Measurements from ENCODE around the gene LAMC1.

Gene LAMC1

GRCh38 chr1:183188240-183188639 is 165.0 kb downstream of the LAMC1 start:
- no peak for TF ChIP-seq GATA1 (IDR thresholded peaks at IDR 0.05; ENCODE audit: low read depth, low read length)
- TF ChIP-seq POLR2A (IDR thresholded peaks at IDR 0.05; ENCODE audit: low read length), result no peak
- DNase-seq, result no peak

GRCh38 chr1:183191833-183192232 is 168.6 kb downstream of the LAMC1 start:
- TF ChIP-seq POLR2A (IDR thresholded peaks at IDR 0.05; ENCODE audit: low read length) (no peak), GATA1 (IDR thresholded peaks at IDR 0.05; ENCODE audit: low read depth, low read length) (no peak)

DNA sequence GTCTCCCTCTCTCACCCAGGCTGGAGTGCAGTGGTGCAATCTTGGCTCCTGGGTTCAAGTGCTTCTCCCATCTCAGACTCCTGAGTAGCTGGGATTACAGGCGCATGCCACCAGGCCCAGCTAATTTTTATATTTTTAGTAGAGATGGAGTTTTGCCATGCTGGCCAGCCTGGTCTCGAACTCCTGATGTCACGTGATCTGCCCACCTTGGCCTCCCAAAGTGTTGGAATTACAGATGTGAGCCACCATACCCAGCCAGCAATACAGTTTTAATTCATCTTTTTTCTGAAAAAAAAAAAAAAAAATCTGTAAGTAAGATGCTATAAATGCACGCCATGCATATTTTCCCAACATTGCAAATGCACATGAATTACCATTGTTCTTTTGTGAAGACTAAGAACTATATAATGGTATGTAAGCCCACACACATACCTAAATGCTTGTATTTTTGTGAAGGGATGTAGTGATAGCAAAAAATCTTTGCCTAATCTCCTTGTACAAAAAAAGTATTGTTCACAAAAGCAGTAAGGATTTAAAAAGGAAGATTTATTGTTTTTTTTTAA is 170.8 kb downstream of the LAMC1 start:
- DNase-seq, result no peak
- no peak for TF ChIP-seq GATA1 (IDR thresholded peaks at IDR 0.05; ENCODE audit: low read depth, low read length)

More at GRCh38 chr1:183191833-183192232, 168.6 kb downstream of the LAMC1 start:
- no peak for DNase-seq

DNA sequence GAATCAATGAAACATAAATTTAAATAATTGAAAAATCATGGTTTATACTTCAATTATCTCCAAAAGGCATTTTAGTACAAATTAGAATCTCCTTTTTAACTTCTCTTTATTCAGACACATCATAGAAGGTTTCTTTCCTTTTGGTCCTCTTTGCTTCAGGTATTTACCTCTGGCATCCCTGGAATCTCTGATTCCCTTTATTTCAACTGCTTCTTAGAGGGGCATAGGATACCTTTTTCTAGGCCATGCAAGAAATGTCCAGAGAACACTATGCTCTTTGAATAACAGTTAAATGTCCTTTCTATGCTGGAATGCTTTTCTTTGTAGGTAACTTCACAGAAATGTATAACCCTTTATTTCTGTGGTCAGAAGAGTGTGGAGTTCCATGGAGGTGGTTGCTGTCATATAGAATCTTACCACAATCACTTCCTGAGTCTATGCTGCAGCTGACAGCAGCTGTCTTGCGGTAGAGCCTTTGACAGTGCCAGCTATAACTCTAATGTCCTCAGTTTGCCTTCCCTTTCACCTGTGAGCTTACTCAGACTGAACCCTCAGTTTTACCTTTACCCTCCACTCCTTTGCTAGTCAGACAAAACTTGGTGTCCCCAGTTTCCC is 171.4 kb downstream of the LAMC1 start:
- DNase-seq, result no peak
- no peak for TF ChIP-seq POLR2A (IDR thresholded peaks at IDR 0.05; ENCODE audit: low read length)

DNA sequence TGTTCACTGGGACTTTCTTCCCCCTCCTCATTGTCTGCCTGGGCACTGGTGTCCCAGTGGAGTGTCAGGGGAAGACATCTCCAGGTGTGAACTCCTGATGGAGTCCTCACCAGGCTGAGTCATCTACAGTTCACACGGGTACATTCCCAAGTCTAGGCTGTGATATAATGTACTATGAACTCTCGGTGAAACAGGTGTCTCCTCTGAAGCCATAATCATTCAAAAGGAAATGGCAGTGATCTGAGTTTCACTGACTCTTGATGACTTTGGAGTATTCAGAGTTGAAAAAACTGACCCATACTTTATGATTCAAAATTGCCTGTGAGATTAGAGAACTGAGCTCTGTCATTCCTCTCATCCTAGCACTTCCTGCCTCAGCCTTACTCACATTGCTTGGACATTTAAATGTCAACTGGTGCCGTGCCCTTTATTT is 171.9 kb downstream of the LAMC1 start:
- DNase-seq, result no peak
- TF ChIP-seq POLR2A (IDR thresholded peaks at IDR 0.05; ENCODE audit: low read length) (no peak), GATA1 (IDR thresholded peaks at IDR 0.05; ENCODE audit: low read depth, low read length) (no peak)

Data from erythroblast (primary cell).